Dedifferentiated amniotic fluid mesenchymal stem cell (primary cell): ENCODE results near the gene CRTC2.

Experiments
- DNase-seq: peaks from one replicate; pipeline ENCODE4 v3.0.0-alpha.2; 2016; ENCODE audit errors: extremely low spot score

Gene CRTC2

GRCh38 chr1:153946622-153947241 lies 11.7 kb downstream of the CRTC2 start, which contains the start of gene DENND4B:
DENND4B (minus strand) TSS chr1:153946718; CDS start chr1:153944374, 2,344 bp downstream.
- peak; percentile 64 for DNase-seq

DNA sequence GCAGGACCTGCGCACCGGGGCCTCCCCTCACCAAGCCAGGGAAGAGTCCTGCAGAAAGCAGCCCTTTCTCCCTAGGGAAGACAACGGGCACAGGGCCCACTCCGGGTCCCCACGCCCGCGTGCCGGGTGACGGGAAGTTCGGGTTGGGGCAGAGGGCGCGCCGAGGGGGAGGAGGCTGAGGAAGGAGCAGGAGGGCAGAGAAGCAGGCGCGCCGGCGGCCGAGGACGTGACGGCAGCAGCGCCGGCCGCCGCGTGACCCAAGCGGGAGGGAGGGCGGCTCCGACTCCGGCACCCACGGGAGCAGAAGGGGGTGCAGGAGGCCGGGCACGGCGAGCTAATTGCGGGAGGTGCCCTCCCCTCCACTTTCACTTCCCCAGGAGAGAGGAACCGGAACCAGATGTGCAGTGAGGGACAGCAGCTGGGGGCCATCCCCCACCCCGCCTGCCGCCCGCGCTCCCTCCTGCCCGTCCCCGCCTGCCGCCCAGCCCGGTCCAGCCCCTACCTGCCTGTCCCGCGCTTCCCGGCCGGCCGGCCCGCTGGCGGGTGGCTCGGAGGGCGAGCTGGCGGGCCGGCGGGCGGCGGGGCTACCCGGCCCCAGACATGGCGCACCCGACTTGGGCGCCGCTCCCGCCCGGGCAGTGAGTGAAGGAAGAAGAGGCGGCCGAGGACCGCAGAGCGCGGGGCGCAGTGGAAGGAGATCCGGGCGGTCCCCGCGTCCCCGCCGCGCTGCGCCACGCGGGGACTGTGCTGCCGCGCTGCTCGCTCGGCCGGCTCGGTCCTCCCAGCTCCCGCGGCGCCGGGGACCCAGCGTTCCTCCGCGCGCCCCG lies 12.4 kb downstream of the CRTC2 start:
- no peak for DNase-seq

DNA sequence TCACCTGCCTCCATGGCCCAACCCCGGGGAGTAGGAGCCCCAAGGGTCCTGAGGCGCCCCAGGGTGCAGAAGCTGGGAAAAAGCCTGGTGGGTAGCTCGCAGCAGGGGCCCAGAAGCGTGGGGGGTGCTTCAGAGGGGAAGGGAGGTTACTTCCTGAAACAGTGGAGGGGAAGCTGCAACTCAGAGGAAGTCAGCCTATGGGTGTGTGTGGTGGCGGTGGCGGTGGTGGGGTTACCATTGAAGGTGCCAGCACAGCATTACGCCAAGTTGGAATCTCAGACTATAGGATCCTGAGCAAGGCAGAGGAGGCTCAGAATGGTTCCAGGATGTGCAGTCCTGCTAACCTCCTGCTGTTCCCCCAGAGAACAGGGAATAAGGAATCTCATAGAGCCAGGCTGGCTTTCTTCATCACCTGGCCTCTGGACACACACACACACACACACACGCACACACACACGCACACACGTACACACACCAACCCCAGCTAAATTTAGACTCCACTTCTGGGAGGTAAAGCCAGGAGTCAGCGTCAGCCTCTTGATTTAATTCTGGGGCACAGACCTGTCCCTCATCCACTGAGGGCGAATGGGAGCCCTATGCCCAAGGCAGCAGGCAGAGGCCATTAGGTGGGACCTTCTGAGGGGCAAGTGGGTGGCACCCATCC lies 13.1 kb downstream of the CRTC2 start:
- no peak for DNase-seq

DNA sequence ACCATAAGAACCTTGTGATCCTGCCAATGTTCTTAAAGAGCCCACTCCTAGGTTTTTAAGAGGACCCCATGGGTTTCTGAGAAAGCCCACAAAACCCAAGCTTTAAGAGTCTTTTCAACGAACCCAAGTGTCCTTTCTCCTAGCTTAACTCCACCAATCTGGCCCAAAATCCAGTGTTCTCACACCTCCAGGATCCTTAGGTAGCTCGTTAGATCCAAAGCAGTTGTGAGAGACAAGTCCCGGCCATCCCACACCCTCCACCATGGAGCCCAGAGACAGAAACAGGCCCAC lies 13.6 kb downstream of the CRTC2 start:
- DNase-seq, result no peak

DNA sequence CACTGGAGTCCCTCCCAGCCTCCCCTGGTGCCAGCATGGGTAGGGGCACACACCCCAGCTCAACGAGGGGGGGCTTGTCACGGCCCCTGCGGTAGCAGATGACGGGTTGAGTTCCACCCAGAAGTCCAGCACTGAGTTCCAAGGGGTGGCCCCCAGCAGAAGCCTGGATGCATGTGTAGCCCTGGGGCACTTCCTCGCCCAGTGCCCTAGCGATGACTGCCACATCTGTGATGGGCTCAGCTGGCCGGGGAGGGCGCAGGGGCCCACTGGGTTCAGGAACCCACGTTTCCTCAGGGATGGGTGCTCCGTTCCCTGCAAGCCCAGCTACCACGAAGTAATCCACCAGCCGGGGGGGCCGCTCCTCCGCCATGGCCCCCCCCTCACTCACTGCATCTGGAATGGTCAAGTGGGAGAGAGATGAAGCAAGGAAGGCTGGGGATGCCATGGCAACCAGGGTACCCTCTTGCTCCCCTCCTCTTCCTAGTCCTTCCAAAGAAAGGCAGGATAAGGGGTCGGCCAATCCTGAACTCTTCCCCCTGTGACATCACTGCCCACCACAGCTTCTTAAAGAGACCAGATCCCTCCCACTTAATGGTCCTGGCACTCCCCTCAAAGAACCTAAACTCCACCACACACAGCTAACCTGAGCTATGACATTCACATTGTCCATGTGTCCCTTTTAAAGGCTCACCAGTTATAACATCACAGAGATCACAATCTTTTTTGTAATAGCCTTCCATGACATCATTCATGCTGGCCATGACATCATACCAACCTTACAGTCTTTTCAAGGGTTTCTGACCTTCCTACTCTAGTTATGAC lies 14.2 kb downstream of the CRTC2 start:
- no peak for DNase-seq

- DNase-seq, result no peak
Measured at GRCh38 chr1:153942766-153943549, 15.5 kb downstream of the CRTC2 start.

- DNase-seq, result peak; percentile 10
Measured at GRCh38 chr1:153941826-153942725, 16.3 kb downstream of the CRTC2 start.

GRCh38 chr1:153940756-153941155 lies 17.7 kb downstream of the CRTC2 start:
- DNase-seq, result no peak

DNA sequence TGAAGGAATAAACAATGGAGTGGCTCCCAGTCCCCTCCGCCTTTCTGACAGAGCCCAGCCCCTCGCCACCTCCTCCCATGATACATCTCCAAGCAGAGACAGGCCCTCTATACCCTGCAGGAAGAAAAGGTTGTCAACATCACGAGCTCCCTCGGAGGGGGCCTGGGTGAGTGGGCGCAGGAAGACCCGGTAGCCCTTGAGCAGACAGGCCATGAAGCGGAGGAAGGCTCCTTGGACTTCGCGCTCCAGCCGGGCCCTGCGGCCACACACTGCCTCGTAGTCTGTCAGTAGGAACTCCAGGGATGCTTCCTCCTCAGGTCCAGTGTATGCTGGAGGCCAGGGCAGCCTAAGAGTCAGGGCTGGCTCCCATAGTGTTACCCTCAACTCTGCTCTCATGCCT lies 18.9 kb downstream of the CRTC2 start:
- DNase-seq, result no peak

DNA sequence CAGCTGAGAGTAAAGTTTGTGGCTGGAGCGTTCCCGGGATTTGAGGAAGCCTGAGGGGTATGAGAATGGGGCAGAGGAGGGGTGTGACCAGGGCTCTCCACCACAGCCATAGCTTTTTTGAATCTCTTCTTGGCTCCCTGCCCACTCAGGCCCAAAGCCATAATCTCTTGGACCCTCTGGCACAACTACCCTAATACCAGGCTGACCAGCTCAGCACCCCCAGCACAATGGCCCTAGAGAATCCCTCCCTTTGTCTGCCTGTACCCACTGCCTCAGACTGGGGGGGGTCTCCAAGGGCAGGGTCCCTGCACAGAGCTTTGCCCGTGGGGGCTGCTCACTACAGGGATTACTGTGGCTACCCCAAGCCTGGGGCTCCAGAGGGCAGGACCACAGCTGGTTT lies 19.4 kb downstream of the CRTC2 start:
- no peak for DNase-seq

DNA sequence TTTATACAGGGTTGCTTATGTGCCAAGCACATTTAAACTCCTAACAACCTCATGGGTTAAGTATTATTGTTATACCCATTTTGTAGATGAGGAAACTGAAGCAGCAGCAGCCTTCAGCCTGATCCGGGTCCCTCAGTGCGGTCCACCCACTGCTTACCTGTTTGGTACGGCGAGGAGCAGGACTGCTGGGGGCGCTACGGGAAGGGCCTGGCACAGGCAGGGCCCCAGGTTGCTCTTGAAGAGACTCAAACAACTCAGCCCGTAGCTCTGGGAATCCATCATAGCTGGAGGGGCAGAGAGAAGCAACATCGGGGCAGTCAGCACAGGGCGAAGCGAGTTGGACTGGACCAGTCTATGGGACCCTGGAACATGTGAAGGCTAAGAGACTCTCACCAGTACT lies 21.1 kb downstream of the CRTC2 start:
- DNase-seq, result no peak

DNA sequence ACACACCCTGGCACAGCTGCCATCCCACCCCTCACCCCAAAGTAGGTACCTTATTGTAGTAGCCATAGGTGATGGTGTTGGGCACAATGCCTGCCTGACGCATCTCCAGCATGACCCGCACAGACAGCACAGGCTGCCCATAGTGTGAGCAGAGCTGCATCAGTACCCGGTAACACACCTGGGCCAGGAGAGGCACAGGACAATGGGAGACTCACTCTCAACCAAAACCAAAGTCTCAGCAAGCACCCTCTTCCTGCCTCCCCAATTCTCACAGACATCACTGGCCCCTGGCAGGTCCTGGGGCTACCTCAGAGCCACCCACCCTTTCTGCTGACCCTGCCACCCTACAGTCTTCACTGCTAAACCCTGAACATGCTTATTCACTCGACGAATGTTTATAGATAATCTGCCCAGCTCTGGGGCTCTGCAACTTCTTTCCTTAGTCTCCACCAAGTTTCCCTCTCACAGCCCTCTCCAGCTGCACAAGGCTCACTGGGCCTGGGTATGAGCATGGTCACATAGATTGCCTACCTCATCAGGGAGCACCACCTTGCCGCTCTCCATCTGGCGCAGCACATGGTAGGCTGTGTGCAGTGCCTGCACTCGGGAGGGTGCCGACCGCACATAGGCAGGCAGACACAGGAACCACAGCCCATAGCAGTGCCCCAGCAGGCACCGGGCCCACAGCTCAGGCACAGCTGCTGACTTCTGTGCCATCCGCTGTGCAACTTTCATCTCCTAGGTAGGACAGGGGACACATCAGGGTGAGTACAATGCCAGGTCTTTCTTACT lies 22.2 kb downstream of the CRTC2 start:
- DNase-seq, result no peak

DNA sequence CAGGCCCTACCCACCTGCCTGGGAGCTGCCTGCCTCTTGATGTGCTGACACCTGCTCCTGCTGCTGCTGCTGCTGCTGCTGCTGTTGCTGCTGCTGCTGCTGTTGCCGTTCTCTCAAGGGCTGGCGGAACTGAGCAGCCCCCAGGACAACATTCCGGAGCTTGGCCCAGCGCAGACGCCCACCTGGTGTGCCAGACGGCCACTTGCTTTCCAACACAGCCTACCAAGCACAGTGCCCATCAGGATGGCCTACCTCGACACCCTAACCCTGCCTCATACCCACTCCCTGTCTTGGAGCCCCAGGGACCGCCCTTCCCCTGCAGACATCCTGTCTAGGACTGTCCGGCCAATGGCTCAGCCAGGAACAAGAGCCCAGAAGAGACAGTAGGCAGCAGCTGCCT lies 23.7 kb downstream of the CRTC2 start:
- DNase-seq, result no peak

- no peak for DNase-seq
Measured at GRCh38 chr1:153933955-153934354, 24.5 kb downstream of the CRTC2 start.

DNA sequence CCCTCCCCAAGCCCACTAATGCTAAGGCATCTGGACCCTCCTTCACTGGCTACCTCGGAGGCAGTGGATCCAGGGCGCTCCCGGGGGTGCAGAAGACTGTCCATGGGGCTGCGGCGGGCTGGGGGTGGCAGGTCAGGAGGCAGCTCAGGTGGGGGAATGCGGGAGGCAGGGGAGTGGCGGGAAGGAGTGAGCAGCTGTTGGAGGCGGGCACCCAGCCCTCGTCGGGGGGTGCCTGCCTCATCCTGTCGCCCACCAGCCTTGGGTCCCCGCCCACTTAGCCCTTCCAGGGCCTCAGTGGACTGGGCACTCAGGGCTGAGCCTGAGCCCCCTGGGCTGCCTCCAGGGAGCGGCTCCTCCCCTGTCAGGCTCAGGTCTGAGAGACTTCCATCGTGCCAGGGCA lies 25.0 kb downstream of the CRTC2 start:
- no peak for DNase-seq

- no peak for DNase-seq
Measured at GRCh38 chr1:153932156-153933131, 26.0 kb downstream of the CRTC2 start.

DNA sequence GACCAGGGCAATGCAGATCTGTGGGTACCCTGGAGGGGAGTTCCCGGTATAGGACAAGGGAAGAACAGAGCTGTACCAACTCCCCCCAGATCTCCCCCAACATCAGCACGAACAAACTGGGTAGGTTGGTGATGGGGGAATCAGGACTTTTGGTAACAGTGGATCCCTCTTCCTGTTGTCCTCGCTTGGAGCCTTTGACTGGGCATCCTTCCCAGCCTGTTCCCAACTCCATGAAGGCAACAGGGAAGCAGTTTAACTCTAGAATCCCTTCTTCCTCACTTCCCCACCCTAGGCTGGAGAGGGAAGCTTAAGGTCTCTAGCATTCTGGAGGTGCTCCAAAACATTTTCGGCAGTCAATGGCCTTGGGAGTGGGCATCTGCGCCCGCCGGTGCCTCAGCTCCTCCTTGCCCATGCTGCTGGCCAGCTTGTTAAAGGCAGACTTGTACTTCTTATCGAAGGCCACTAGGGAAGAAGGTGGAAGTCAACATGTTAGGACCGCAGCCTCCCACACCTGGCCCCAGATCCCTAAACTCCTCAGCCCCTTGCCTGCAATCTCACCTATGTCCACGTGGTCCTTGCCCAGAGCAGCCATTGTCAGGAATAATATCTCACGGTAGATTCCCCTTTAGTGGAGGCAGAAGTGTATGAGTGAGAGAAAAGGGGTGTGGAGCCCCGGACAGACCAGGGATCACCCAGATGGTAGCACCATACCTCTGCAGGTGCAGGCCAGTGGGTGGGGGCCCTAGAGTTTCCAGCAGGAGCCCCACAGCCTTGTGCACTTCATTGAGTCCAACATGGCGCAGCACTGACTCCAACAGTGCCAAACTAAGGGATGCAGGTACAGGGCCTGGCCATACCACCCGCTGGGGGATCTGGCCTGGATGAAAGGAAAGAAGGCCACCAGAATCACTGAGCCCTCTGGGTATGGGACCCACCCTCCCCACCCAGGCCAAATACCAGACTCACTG lies 28.1 kb downstream of the CRTC2 start:
- DNase-seq, result no peak
